Lung (tissue), 12 donors: ENCODE results near the gene GTF3C5. TPM values are rescaled to one million over a fixed set of nuclear protein-coding genes. Genes with fewer than 3 reads are reported as not detected.
"Not testable (repeated sequence)": the region's sequence is repeated elsewhere in the genome, so short reads cannot be mapped to it uniquely, and the experiment has no call there.

Experiments
- ATAC-seq: fragments of 200-7000 bp; cut with Tn5 transposase; one replicate; pipeline ENCODE4 v1.9.1; 2020; ENCODE audit warnings: moderate number of reproducible peaks; ENCODE audit not compliant: insufficient read depth, low FRiP score
- DNase-seq, 3 donors: peaks; one replicate each; pipeline ENCODE4 v3.0.0-alpha.2; 2013 to 2017
- H3K27ac ChIP-seq, 2 donors: one replicate each; pipeline ENCODE4 v1.5.1; 2013; ENCODE audit warnings: mild to moderate bottlenecking in 2 of 2, moderate library complexity in 2 of 2, control low read depth in 1 of 2, inconsistent platforms in 1 of 2, low read depth in 1 of 2, low read length in 1 of 2
- H3K27me3 ChIP-seq, 3 donors: one replicate each; pipeline ENCODE4 v1.5.1; 2013; ENCODE audit warnings: low read length in 2 of 3; ENCODE audit not compliant: control insufficient read depth in 3 of 3, insufficient read depth in 3 of 3
- H3K36me3 ChIP-seq, 4 donors: one replicate each; pipeline ENCODE4 v1.5.1; 2013; ENCODE audit warnings: low read length in 4 of 4, mild to moderate bottlenecking in 1 of 4, moderate library complexity in 1 of 4; ENCODE audit not compliant: control insufficient read depth in 4 of 4, insufficient read depth in 4 of 4
- H3K4me1 ChIP-seq, 5 donors: one replicate each; pipeline ENCODE4 v1.5.1; 2013; ENCODE audit warnings: low read length in 5 of 5, mild to moderate bottlenecking in 2 of 5, moderate library complexity in 1 of 5; ENCODE audit not compliant: control insufficient read depth in 5 of 5, insufficient read depth in 5 of 5
- H3K4me3 ChIP-seq: one replicate; pipeline ENCODE4 v1.5.1; 2013; ENCODE audit warnings: mild to moderate bottlenecking, control low read depth, moderate library complexity
- H3K9ac ChIP-seq, 2 donors: one replicate each; pipeline ENCODE4 v1.5.1; 2013; ENCODE audit warnings: low read length in 2 of 2, control low read depth in 1 of 2; ENCODE audit not compliant: insufficient read depth in 1 of 2
- H3K9me3 ChIP-seq, 4 donors: one replicate each; pipeline ENCODE4 v1.5.1; 2013; ENCODE audit warnings: low read length in 3 of 4, mild to moderate bottlenecking in 1 of 4, moderate library complexity in 1 of 4; ENCODE audit not compliant: control insufficient read depth in 4 of 4, insufficient read depth in 3 of 4
- CTCF ChIP-seq: IDR thresholded peaks from 2 replicates; pipeline ENCODE4 v1.5.1; 2012; ENCODE audit warnings: mild to moderate bottlenecking; ENCODE audit errors: control extremely low read depth, extremely low read depth
- WGBS, 2 donors: extraction: QIAGEN DNeasy Blood & Tissue Kit; methylation state at CpG; one replicate each; pipeline ENCODE4 v1.1.7; 2013; 5-methylcytosine and 5-hydroxymethylcytosine counted together
- polyA plus RNA-seq, 2 donors: library from polyadenylated mRNA; stranded (reverse); fragments of 200-250 nt; gene quantifications; one replicate each; pipeline ENCODE4 v1.2.1, GENCODE V29; 2013
- total RNA-seq, 2 donors: library from RNA; depleted of rRNA in 1 of 2; stranded (reverse); fragments of >200 nt in 1 of 2; gene quantifications; one replicate each; pipeline ENCODE4 v1.2.1, GENCODE V29; 2014 to 2021
- donor health status: control.
- donor health status: control.
- donor health status: Bipolar disorder and iron deficiency.
- donor health status: healthy.
- donor health status: DM: yes; HTN: yes; CAD: no.

Gene GTF3C5
- total and polyA plus RNA-seq, 4 donors, result 41.0 to 60.0 (median 45.5) TPM

GRCh38 chr9:133040892-133041479, 10.2 kb downstream of the GTF3C5 start:
- peak in 1 of 3 donors; percentile 29 for DNase-seq
- peaks cover 16 to 37% (median 26%) of the 10 kb centered on the region in 4 donors for H3K36me3 ChIP-seq
- H3K4me3 ChIP-seq, H3K4me1 ChIP-seq, ATAC-seq, H3K27me3 ChIP-seq, H3K9ac ChIP-seq, H3K27ac ChIP-seq, H3K9me3 ChIP-seq: not testable (repeated sequence)
- TF ChIP-seq CTCF, result peak; percentile 13
- 90 to 95% methylated on average over 12 of the region's 12 CpGs for WGBS, 2 donors

- Histone ChIP-seq H3K27me3 (no peaks in the 10 kb centered on the region), H3K4me1 (no peaks in the 10 kb centered on the region), H3K36me3 (peaks cover 16 to 42% (median 30%) of the 10 kb centered on the region in 4 donors), H3K4me3 (no peak overlapping the region), H3K9me3 (no peaks in the 10 kb centered on the region), H3K9ac (no peak overlapping the region), H3K27ac (no peak overlapping the region)
- TF ChIP-seq CTCF, result no peak
- WGBS, 2 donors, result 93 to 95% methylated on average over 9 of the region's 9 CpGs
- DNase-seq (no peak), ATAC-seq (no peak)
These were observed 11.2 kb downstream of the GTF3C5 start for GRCh38 chr9:133041958-133042357.

- DNase-seq (no peak), ATAC-seq (no peak)
- Histone ChIP-seq H3K27me3 (no peaks in the 10 kb centered on the region), H3K9me3 (no peaks in the 10 kb centered on the region), H3K27ac (no peak overlapping the region), H3K9ac (no peak overlapping the region), H3K36me3 (peaks cover 16 to 42% (median 32%) of the 10 kb centered on the region in 4 donors), H3K4me1 (no peaks in the 10 kb centered on the region), H3K4me3 (no peak overlapping the region)
- WGBS, 2 donors, result 93 to 95% methylated on average over 8 of the region's 8 CpGs
- no peak for TF ChIP-seq CTCF
These were observed 11.9 kb downstream of the GTF3C5 start for GRCh38 chr9:133042676-133043075.
